Activated T-cell treated with anti-CD3 and anti-CD28 coated beads, Interleukin-2, amount 50 U/mL, for 72 hours (primary cell): Measurements from ENCODE around the gene DEK. TPM values are rescaled to one million over a fixed set of nuclear protein-coding genes. Genes with fewer than 3 reads are reported as not detected.
A peak's percentile ranks its signal among the peaks of the same experiment; 100 is the strongest.
"Not testable (repeated sequence)": the region's sequence is repeated elsewhere in the genome, so short reads cannot be mapped to it uniquely, and the experiment has no call there.

ENCODE experiments used
- ATAC-seq, 2 donors: fragments of 150-1000 bp; cut with Tn5 transposase; replicated peaks in 1 of 2; 2 replicates each; pipeline ENCODE4 v1.10.0; 2021; ENCODE audit warnings: moderate library complexity in 2 of 2, mild to moderate bottlenecking in 1 of 2
- DNase-seq, 2 donors: peaks; one replicate each; pipeline ENCODE4 v3.0.0; 2021 to 2022; ENCODE audit warnings: mixed read lengths in 1 of 2
- H3K27ac Mint-ChIP-seq: one replicate; pipeline ENCODE4 v1.8.0; 2022; ENCODE audit warnings: mild to moderate bottlenecking, moderate library complexity, mixed read lengths
- H3K27me3 Mint-ChIP-seq: one replicate; pipeline ENCODE4 v1.8.0; 2022; ENCODE audit warnings: low read depth, mixed read lengths
- H3K36me3 Mint-ChIP-seq, 2 donors: one replicate each; pipeline ENCODE4 v1.8.0; 2022; ENCODE audit warnings: mixed read lengths in 2 of 2, mild to moderate bottlenecking in 1 of 2; ENCODE audit not compliant: insufficient read depth in 2 of 2
- H3K4me1 Mint-ChIP-seq: one replicate; pipeline ENCODE4 v1.8.0; 2022; ENCODE audit warnings: low read depth, mixed read lengths
- H3K4me3 Mint-ChIP-seq, 2 donors: one replicate each; pipeline ENCODE4 v1.8.0; 2022; ENCODE audit warnings: mild to moderate bottlenecking in 2 of 2, mixed read lengths in 2 of 2, moderate library complexity in 2 of 2
- H3K9me3 Mint-ChIP-seq, 2 donors: one replicate each; pipeline ENCODE4 v1.8.0; 2022; ENCODE audit warnings: mixed read lengths in 2 of 2
- total RNA-seq, 2 donors: library from RNA; stranded (reverse); gene quantifications; one replicate each; pipeline ENCODE4 v1.2.3, GENCODE V29; 2022

The DEK gene
- total RNA-seq, 2 donors from 2014 or later: 175 to 204 TPM

GRCh38 chr6:18203786-18204185 lies 60.5 kb downstream of the DEK start:
- Mint-ChIP-seq H3K4me1 (no peaks in the 10 kb centered on the region), H3K27ac (no peak overlapping the region), H3K27me3 (no peaks in the 10 kb centered on the region), H3K4me3 (no peak overlapping the region), H3K9me3 (no peaks in the 10 kb centered on the region), H3K36me3 (peaks cover 0 to 3% of the 10 kb centered on the region in 2 donors)
- ATAC-seq (no peak), DNase-seq (no peak)

DNA sequence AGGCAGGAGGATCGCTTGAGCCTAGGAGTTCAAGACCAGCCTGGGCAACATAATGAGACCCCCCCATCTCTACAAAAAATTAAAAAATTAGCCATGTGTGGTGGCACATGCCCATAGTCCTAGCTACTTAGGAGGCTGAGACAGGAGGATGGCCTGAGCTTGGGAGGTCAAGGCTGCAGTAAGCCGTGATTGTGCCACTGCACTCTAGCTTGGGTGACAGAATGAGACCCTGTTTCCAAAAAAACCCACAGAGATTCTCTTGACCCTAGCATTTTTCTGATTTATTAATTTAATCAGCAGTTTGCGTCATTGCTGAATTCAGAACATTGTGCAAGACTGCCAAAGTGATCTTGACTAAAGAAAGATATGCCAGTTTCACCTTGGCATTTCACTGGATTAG lies 72.3 kb downstream of the DEK start:
- DNase-seq (no peak), ATAC-seq (no peak)
- H3K27ac Mint-ChIP-seq: no peak overlapping the region
- peaks cover 0 to 4% of the 10 kb centered on the region in 2 donors for H3K36me3 Mint-ChIP-seq
- H3K9me3 Mint-ChIP-seq: no peaks in the 10 kb centered on the region
- H3K27me3 Mint-ChIP-seq: no peaks in the 10 kb centered on the region
- H3K4me3 Mint-ChIP-seq: no peak overlapping the region
- H3K4me1 Mint-ChIP-seq: no peaks in the 10 kb centered on the region

DNA sequence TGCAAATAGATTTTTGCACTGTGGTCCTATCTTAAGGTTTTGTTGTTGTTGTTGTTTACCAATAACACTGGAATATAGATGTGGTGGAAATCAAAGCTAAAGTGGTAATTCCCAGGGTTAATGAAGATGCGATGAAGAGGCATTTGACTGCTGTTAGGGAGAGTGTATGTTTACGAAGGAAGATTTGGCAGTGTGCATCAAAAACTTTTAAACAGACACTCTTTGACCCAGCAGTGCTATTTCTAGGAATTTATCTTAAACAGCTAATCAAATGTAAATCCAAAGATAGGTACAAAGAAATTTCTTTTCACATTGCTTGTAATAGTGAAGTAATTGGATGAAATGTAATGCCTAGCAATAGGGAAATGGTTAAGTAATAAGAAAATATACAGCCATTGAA lies 75.1 kb downstream of the DEK start:
- Mint-ChIP-seq H3K4me3 (no peak overlapping the region), H3K27ac (no peak overlapping the region), H3K4me1 (peaks cover 18% of the 10 kb centered on the region), H3K9me3 (no peaks in the 10 kb centered on the region), H3K27me3 (no peaks in the 10 kb centered on the region), H3K36me3 (no peaks in the 10 kb centered on the region)
- DNase-seq: no peak
- no peak for ATAC-seq

DNA sequence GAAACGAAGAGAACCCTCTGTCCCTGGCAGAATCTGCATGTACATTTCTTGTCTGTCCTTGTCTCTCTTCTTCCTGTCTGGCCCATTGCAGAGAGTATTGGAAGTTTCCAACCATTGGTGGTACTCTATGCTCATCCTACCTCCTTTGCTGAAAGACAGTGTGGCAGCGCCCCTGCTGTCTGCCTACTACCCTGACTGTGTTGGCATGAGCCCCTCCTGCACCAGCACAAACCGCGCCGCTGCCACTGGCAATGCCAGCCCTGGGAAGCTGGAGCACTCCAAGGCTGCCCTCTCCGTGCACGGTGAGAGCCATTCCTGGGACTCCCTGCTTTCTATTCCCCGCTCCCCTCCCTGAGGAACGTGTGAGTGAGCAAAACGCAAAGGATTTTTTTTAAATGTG lies 76.6 kb downstream of the DEK start:
- no peaks in the 10 kb centered on the region for H3K27me3 Mint-ChIP-seq
- H3K4me1 Mint-ChIP-seq: peaks cover 18% of the 10 kb centered on the region
- peaks cover 0 to 2% of the 10 kb centered on the region in 2 donors for H3K36me3 Mint-ChIP-seq
- no peak overlapping the region for H3K4me3 Mint-ChIP-seq
- no peak for DNase-seq
- H3K9me3 Mint-ChIP-seq: no peaks in the 10 kb centered on the region
- no peak overlapping the region for H3K27ac Mint-ChIP-seq
- no peak for ATAC-seq

DNA sequence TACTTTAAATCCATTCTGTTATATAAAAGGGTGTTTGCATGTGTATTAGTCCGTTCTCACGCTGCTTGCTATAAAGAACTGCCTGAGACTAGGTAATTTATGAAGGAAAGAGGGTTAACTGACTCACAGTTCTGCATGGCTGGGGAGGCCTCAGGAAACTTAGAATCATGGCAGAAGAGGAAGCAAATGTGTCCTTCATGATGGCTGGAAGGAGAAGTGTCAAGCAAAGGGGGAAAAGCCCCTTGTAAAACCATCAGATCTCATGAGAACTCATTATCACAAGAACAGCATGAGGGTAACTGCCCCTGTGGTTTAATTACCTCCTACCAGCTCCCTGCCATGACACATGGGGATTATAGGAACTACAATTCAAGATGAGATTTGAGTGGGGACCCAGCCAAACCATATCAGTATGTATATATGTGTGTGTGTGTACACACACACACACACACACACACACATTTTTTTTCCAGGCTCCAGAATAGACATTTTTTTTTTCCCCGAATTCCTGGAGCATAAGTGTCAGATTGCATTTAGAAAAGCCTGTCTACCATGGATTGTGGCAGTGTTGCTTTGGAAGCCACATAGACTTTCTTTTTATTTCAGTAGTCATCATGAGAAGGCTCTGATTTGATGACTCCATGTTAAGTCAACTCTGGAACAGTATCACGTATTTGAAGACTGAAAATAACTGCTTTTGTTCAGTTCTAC lies 77.6 kb downstream of the DEK start:
- peaks cover 0 to 2% of the 10 kb centered on the region in 2 donors for H3K36me3 Mint-ChIP-seq
- H3K4me3 Mint-ChIP-seq: no peak overlapping the region
- DNase-seq (no peak), ATAC-seq (no peak)
- H3K4me1 Mint-ChIP-seq: peaks cover 18% of the 10 kb centered on the region
- no peaks in the 10 kb centered on the region for H3K9me3 Mint-ChIP-seq
- H3K27me3 Mint-ChIP-seq: no peaks in the 10 kb centered on the region
- no peak overlapping the region for H3K27ac Mint-ChIP-seq

GRCh38 chr6:18186033-18186432 lies 78.3 kb downstream of the DEK start:
- H3K4me1 Mint-ChIP-seq: peaks cover 18% of the 10 kb centered on the region

DNA sequence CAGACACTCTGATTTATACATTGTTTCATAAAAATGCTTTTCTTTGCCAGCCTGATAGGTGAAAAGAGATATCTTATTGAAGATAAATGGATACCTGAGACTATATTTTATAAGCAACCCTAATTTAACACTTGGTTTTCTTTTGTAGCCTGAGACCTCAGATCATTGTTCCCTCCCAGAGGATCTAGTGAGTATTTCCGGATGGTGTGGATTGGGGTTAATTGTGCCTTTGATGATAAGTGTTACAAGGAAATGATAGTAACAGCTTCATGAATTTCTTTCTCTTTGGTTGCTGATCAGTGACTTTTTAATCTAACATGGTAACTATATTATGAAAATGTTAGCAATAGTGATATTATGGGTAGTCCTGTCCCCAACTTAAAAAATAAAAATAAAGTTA lies 78.7 kb downstream of the DEK start:
- no peaks in the 10 kb centered on the region for H3K9me3 Mint-ChIP-seq
- no peak overlapping the region for H3K27ac Mint-ChIP-seq
- DNase-seq (no peak), ATAC-seq (no peak)
- no peak overlapping the region for H3K4me3 Mint-ChIP-seq
- no peaks in the 10 kb centered on the region for H3K27me3 Mint-ChIP-seq
- peaks cover 0 to 2% of the 10 kb centered on the region in 2 donors for H3K36me3 Mint-ChIP-seq
- H3K4me1 Mint-ChIP-seq: peaks cover 18% of the 10 kb centered on the region

More at GRCh38 chr6:18186033-18186432, 78.3 kb downstream of the DEK start:
- Mint-ChIP-seq H3K36me3 (peaks cover 0 to 2% of the 10 kb centered on the region in 2 donors), H3K9me3 (no peaks in the 10 kb centered on the region), H3K4me3 (no peak overlapping the region), H3K27ac (no peak overlapping the region), H3K27me3 (no peaks in the 10 kb centered on the region)
- no peak for ATAC-seq
- no peak for DNase-seq

GRCh38 chr6:18183766-18184165 lies 80.6 kb downstream of the DEK start:
- H3K27me3 Mint-ChIP-seq: no peaks in the 10 kb centered on the region
- H3K27ac Mint-ChIP-seq: no peak overlapping the region
- H3K9me3 Mint-ChIP-seq: no peaks in the 10 kb centered on the region
- peaks cover 0 to 4% of the 10 kb centered on the region in 2 donors for H3K36me3 Mint-ChIP-seq
- no peak overlapping the region for H3K4me3 Mint-ChIP-seq
- DNase-seq: no peak
- ATAC-seq: no peak
- peaks cover 18% of the 10 kb centered on the region for H3K4me1 Mint-ChIP-seq

DNA sequence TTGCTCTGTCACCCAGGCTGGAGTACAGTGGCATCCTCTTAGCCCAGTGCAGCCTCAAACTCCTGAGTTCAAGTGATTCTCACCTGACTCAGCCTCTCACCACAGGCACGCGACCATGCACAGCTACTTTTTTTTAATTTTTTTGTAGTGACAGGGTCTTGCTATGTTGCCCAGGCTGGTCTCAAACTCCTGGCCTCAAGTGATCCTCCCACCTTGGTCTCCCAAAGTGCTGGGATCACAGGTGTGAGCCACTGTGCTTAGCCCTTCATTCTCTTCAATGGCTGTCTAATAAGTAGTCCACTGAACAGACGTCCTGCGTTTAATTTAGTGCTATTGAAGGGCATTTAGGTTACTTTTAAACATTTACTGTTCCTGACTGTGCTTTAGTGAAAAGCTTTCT lies 81.8 kb downstream of the DEK start:
- Mint-ChIP-seq H3K4me3 (no peak overlapping the region), H3K27ac (no peak overlapping the region), H3K4me1 (peaks cover 18% of the 10 kb centered on the region), H3K27me3 (no peaks in the 10 kb centered on the region), H3K9me3 (no peaks in the 10 kb centered on the region), H3K36me3 (peaks cover 0 to 4% of the 10 kb centered on the region in 2 donors)
- ATAC-seq: no peak
- no peak for DNase-seq

DNA sequence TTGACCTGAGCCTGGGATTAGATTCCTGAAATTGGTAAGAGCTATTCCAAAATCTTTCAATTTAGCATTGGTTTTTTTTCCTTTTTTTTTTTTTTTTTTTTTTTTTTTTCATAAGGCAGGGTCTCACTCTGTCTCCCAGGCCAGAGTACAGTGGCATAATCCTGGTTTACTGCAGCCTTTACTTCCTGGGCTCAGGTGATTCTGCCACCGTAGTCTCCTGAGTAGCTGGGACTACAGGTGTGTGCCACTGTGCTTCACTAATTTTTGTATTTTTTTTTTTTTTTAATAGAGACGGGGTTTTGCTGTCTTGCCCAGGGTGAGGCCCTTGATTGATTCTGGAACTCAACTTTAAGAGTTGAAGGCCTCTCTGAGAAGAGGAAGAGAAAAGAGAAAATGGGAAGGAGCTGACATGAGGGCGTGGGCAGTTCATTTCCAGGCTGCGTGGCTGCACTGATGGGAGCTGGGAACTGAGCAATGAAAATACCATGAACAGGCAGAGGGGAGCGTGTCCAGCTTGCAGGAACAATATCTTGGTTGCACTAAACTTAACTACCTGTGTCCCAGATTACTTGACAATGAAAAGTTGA lies 84.5 kb downstream of the DEK start:
- Mint-ChIP-seq H3K36me3 (peaks cover 5 to 11% of the 10 kb centered on the region in 2 donors), H3K9me3 (no peaks in the 10 kb centered on the region), H3K27ac (no peak overlapping the region), H3K4me3 (no peak overlapping the region), H3K27me3 (no peaks in the 10 kb centered on the region), H3K4me1 (peaks cover 2% of the 10 kb centered on the region)
- DNase-seq (no peak), ATAC-seq (no peak)

- DNase-seq (no peak), ATAC-seq (no peak)
- Mint-ChIP-seq H3K4me3 (no peak overlapping the region), H3K27me3 (no peaks in the 10 kb centered on the region), H3K9me3 (no peaks in the 10 kb centered on the region), H3K4me1 (no peaks in the 10 kb centered on the region), H3K36me3 (peaks cover 5 to 11% of the 10 kb centered on the region in 2 donors), H3K27ac (no peak overlapping the region)
Observed at GRCh38 chr6:18178960-18179615, 85.2 kb downstream of the DEK start.

GRCh38 chr6:18177286-18177965 lies 86.9 kb downstream of the DEK start:
- H3K27ac Mint-ChIP-seq: no peak overlapping the region
- H3K36me3 Mint-ChIP-seq: peaks cover 5 to 9% of the 10 kb centered on the region in 2 donors
- no peak for ATAC-seq
- H3K4me3 Mint-ChIP-seq: no peak overlapping the region
- no peaks in the 10 kb centered on the region for H3K9me3 Mint-ChIP-seq
- no peaks in the 10 kb centered on the region for H3K4me1 Mint-ChIP-seq
- no peak for DNase-seq
- H3K27me3 Mint-ChIP-seq: no peaks in the 10 kb centered on the region

- ATAC-seq, DNase-seq, H3K4me1 Mint-ChIP-seq, H3K36me3 Mint-ChIP-seq, H3K4me3 Mint-ChIP-seq, H3K9me3 Mint-ChIP-seq, H3K27me3 Mint-ChIP-seq: not testable (repeated sequence)
- H3K27ac Mint-ChIP-seq: peak overlapping the region; percentile 61
Observed at GRCh38 chr6:18176198-18176597, 88.1 kb downstream of the DEK start.
